IPS DF 4.7 (cell line): ENCODE results near the gene CHRNA4.
"Not testable (repeated sequence)": the region's sequence is repeated elsewhere in the genome, so short reads cannot be mapped to it uniquely, and the experiment has no call there.

Source experiments
- DNase-seq: peaks from one replicate; pipeline ENCODE4 v3.0.0-alpha.2; 2013; ENCODE audit warnings: low spot score; ENCODE audit errors: extremely low read depth

The CHRNA4 gene

GRCh38 chr20:63335060-63335459, 26.1 kb downstream of the CHRNA4 start:
- DNase-seq, result not testable (repeated sequence)

GRCh38 chr20:63334356-63334755, 26.8 kb downstream of the CHRNA4 start:
- DNase-seq, result no peak

GRCh38 chr20:63333241-63333836, 27.8 kb downstream of the CHRNA4 start:
- no peak for DNase-seq

GRCh38 chr20:63332488-63333240, 28.5 kb downstream of the CHRNA4 start:
- DNase-seq, result no peak

- no peak for DNase-seq
Observed at GRCh38 chr20:63331741-63332400, 29.3 kb downstream of the CHRNA4 start.

- no peak for DNase-seq
Observed at GRCh38 chr20:63330940-63331339, 30.2 kb downstream of the CHRNA4 start.

GRCh38 chr20:63330084-63330760, 30.9 kb downstream of the CHRNA4 start:
- DNase-seq, result no peak

- DNase-seq, result no peak
Observed at GRCh38 chr20:63329331-63330083, 31.6 kb downstream of the CHRNA4 start.

- DNase-seq, result no peak
Observed at GRCh38 chr20:63328718-63329275, 32.4 kb downstream of the CHRNA4 start.

GRCh38 chr20:63328026-63328700, 33.0 kb downstream of the CHRNA4 start:
- DNase-seq, result no peak

GRCh38 chr20:63327231-63327745, 33.9 kb downstream of the CHRNA4 start:
- DNase-seq, result no peak

- no peak for DNase-seq
Observed at GRCh38 chr20:63326314-63327230, 34.6 kb downstream of the CHRNA4 start.

GRCh38 chr20:63325554-63326313, 35.4 kb downstream of the CHRNA4 start:
- DNase-seq, result no peak

GRCh38 chr20:63325021-63325471, 36.1 kb downstream of the CHRNA4 start:
- no peak for DNase-seq

- no peak for DNase-seq
Observed at GRCh38 chr20:63323357-63323981, 37.7 kb downstream of the CHRNA4 start.

- no peak for DNase-seq
Observed at GRCh38 chr20:63322933-63323273, 38.2 kb downstream of the CHRNA4 start.

- no peak for DNase-seq
Observed at GRCh38 chr20:63322146-63322932, 38.8 kb downstream of the CHRNA4 start.
